CD4-positive, CD25-positive, alpha-beta regulatory T cell (primary cell): ENCODE data around the gene TEAD3. TPM values are rescaled to one million over a fixed set of nuclear protein-coding genes. Genes with fewer than 3 reads are reported as not detected.
A peak's percentile ranks its signal among the peaks of the same experiment; 100 is the strongest.

ENCODE experiments used
- ATAC-seq, 2 donors: fragments of 150-1000 bp; cut with Tn5 transposase; one replicate each; pipeline ENCODE4 v1.10.0; 2021; ENCODE audit warnings: low read depth in 2 of 2, moderate number of reproducible peaks in 2 of 2, moderate library complexity in 1 of 2
- DNase-seq, 3 donors: peaks; one replicate each; pipeline versions ENCODE4 v3.0.0 to v3.0.0-alpha.2; 2012 to 2022; ENCODE audit warnings: mixed read lengths in 1 of 3
- H3K27ac ChIP-seq: one replicate; pipeline ENCODE4 v1.7.0; 2013; ENCODE audit warnings: mild to moderate bottlenecking, low read length; ENCODE audit not compliant: insufficient read depth, poor library complexity, severe bottlenecking
- H3K27me3 ChIP-seq: one replicate; pipeline ENCODE4 v1.7.0; 2013; ENCODE audit warnings: low read length; ENCODE audit not compliant: control insufficient read depth, insufficient read depth
- H3K36me3 ChIP-seq: one replicate; pipeline ENCODE4 v1.7.0; 2013; ENCODE audit warnings: mild to moderate bottlenecking, low read length, moderate library complexity; ENCODE audit not compliant: control insufficient read depth, insufficient read depth
- H3K4me1 ChIP-seq: 2 replicates; pipeline ENCODE4 v1.7.0; 2013; ENCODE audit warnings: mild to moderate bottlenecking, low read length; ENCODE audit not compliant: insufficient read depth, control insufficient read depth, poor library complexity, severe bottlenecking
- H3K4me3 ChIP-seq: one replicate; pipeline ENCODE4 v1.7.0; 2013; ENCODE audit warnings: low read depth, mild to moderate bottlenecking, low read length, moderate library complexity
- H3K9me3 ChIP-seq, 2 experiments: 1 replicate in 1 of 2; 2 replicates in 1 of 2; pipeline ENCODE4 v1.7.0; 2013; ENCODE audit warnings: low read length in 2 of 2, mild to moderate bottlenecking in 1 of 2, moderate library complexity in 1 of 2; ENCODE audit not compliant: control insufficient read depth in 2 of 2
- H3K27ac Mint-ChIP-seq, 3 donors: one replicate each; pipeline ENCODE4 v1.8.0; 2020 to 2022; ENCODE audit warnings: mild to moderate bottlenecking in 3 of 3, mixed read lengths in 3 of 3, moderate library complexity in 2 of 3
- H3K27me3 Mint-ChIP-seq: one replicate; pipeline ENCODE4 v1.8.0; 2022; ENCODE audit warnings: mild to moderate bottlenecking, mixed read lengths
- H3K36me3 Mint-ChIP-seq: one replicate; pipeline ENCODE4 v1.8.0; 2020; ENCODE audit warnings: mixed read lengths
- H3K4me1 Mint-ChIP-seq, 4 donors: one replicate each; pipeline ENCODE4 v1.8.0; 2020 to 2022; ENCODE audit warnings: mixed read lengths in 4 of 4, mild to moderate bottlenecking in 1 of 4
- H3K4me3 Mint-ChIP-seq, 4 donors: one replicate each; pipeline ENCODE4 v1.8.0; 2020 to 2022; ENCODE audit warnings: mild to moderate bottlenecking in 4 of 4, mixed read lengths in 4 of 4, moderate library complexity in 3 of 4
- H3K9me3 Mint-ChIP-seq, 7 donors: one replicate each; pipeline ENCODE4 v1.8.0; 2020 to 2022; ENCODE audit warnings: mixed read lengths in 7 of 7, mild to moderate bottlenecking in 3 of 7, moderate library complexity in 2 of 7
- polyA plus RNA-seq, 4 donors: library from polyadenylated mRNA; unstranded; fragments of 300-500 nt; fragmentation: Illumina TruSeq; gene quantifications; one replicate each; pipeline ENCODE4 v1.2.3, GENCODE V29; 2021
- total RNA-seq: library from RNA; stranded (reverse); gene quantifications from one replicate; pipeline ENCODE4 v1.2.3, GENCODE V29; 2022

TEAD3 gene
- total and polyA plus RNA-seq, 5 donors from 2014 or later = 0.18 to 0.24 (median 0.20) TPM; not detected in 2

DNA sequence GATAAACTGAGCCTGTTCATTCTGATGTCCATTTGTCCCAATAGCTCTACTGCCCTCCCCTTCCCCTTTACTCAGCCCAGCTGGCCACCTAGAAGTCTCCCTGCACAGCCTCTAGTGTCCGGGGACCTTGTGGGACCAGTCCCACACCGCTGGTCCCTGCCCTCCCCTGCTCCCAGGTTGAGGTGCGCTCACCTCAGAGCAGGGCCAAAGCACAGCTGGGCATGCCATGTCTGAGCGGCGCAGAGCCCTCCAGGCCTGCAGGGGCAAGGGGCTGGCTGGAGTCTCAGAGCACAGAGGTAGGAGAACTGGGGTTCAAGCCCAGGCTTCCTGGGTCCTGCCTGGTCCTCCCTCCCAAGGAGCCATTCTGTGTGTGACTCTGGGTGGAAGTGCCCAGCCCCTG is 69.4 kb downstream of the TEAD3 start:
- Mint-ChIP-seq H3K4me1 (no peaks in the 10 kb centered on the region), H3K27me3 (no peaks in the 10 kb centered on the region), H3K9me3 (peaks cover 0 to 22% (median 4%) of the 10 kb centered on the region in 7 donors), H3K36me3 (peaks cover 18% of the 10 kb centered on the region), H3K4me3 (no peak overlapping the region), H3K27ac (no peak overlapping the region)
- H3K4me3 ChIP-seq = no peak overlapping the region
- DNase-seq (no peak), ATAC-seq (no peak)
- H3K9me3 ChIP-seq = peaks cover 12 to 23% of the 10 kb centered on the region in 2 experiments
- peaks cover 32% of the 10 kb centered on the region for H3K36me3 ChIP-seq
- H3K4me1 ChIP-seq = no peaks in the 10 kb centered on the region
- H3K27me3 ChIP-seq = no peaks in the 10 kb centered on the region
- H3K27ac ChIP-seq = no peak overlapping the region

DNA sequence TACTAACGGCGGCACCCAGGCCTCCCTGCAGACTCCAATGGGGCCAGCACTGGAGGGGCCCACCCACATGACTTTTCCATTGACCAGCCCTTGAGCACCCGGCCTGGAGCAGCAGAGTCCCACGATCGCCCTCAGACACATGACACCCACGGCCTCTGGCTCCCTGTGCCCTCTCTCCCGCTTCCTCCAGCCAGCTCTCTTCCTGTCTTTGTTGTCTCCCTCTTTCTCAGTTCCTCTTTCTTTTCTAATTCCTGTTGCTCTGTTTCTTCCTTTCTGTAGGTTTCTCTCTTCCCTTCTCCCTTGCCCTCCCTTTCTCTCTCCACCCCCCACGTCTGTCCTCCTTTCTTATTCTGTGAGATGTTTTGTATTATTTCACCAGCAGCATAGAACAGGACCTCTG is 70.8 kb downstream of the TEAD3 start:
- no peaks in the 10 kb centered on the region for H3K4me1 ChIP-seq
- peaks cover 12 to 23% of the 10 kb centered on the region in 2 experiments for H3K9me3 ChIP-seq
- no peaks in the 10 kb centered on the region for H3K27me3 ChIP-seq
- Mint-ChIP-seq H3K9me3 (peaks cover 0 to 22% (median 4%) of the 10 kb centered on the region in 7 donors), H3K4me3 (no peak overlapping the region), H3K36me3 (peaks cover 21% of the 10 kb centered on the region), H3K4me1 (no peaks in the 10 kb centered on the region), H3K27me3 (no peaks in the 10 kb centered on the region), H3K27ac (peak overlapping the region in 1 of 3 donors; percentile 78)
- no peak for ATAC-seq
- DNase-seq = no peak
- no peak overlapping the region for H3K27ac ChIP-seq
- H3K36me3 ChIP-seq = peaks cover 43% of the 10 kb centered on the region
- no peak overlapping the region for H3K4me3 ChIP-seq

DNA sequence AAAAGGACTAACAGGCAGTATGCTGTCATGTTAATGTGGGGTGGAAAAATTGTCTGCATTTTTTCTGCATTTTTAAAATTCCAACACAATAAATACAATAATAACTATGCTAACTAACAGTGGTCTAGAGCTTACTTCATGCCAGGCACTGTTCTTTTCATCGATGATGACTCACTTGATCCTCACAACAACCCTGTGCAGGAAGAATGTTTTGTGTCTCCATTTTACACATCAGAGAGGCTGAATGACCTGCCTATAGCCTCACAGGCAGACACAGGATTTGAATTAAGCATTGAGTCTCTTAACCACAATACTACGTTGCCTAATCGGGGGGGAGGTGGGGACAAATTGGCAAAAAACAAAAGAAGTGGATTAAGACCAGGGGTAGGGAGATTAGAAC is 71.6 kb downstream of the TEAD3 start:
- Histone ChIP-seq H3K36me3 (peaks cover 45% of the 10 kb centered on the region), H3K27me3 (no peaks in the 10 kb centered on the region), H3K27ac (no peak overlapping the region), H3K4me1 (no peaks in the 10 kb centered on the region), H3K9me3 (peaks cover 12 to 22% of the 10 kb centered on the region in 2 experiments), H3K4me3 (no peak overlapping the region)
- Mint-ChIP-seq H3K4me3 (no peak overlapping the region), H3K27ac (peak overlapping the region in 1 of 3 donors; percentile 41), H3K9me3 (peaks cover 0 to 20% (median 4%) of the 10 kb centered on the region in 7 donors), H3K36me3 (peaks cover 24% of the 10 kb centered on the region), H3K4me1 (peaks cover 0 to 3% (median 0%) of the 10 kb centered on the region in 4 donors), H3K27me3 (no peaks in the 10 kb centered on the region)
- ATAC-seq = no peak
- no peak for DNase-seq

Other genes with a start within 250 kb of the TEAD3 start
- 66.6 TPM for gene ZNF76, start 237.3 kb downstream of the TEAD3 start, total RNA-seq
- gene ZNF76, start 237.3 kb downstream of the TEAD3 start, polyA plus RNA-seq = 10 to 100 TPM; 18.7 to 25.1 (median 20.5) TPM
- gene DEF6, start 199.3 kb downstream of the TEAD3 start, total RNA-seq = 247 TPM
- 100 to 1,000 TPM; 134 to 142 (median 139) TPM for gene DEF6, start 199.3 kb downstream of the TEAD3 start, polyA plus RNA-seq
- 37.3 TPM for gene PPARD, start 154.5 kb downstream of the TEAD3 start, total RNA-seq
- 1 to 10 TPM; 3.8 to 6.6 (median 5.1) TPM for gene PPARD, start 154.5 kb downstream of the TEAD3 start, polyA plus RNA-seq
- 5.5 TPM for gene FANCE, start 44.7 kb downstream of the TEAD3 start, total RNA-seq
- 1 to 10 TPM; 4.8 to 6.6 (median 5.2) TPM for gene FANCE, start 44.7 kb downstream of the TEAD3 start, polyA plus RNA-seq
- gene RPL10A, start 28.7 kb downstream of the TEAD3 start, total RNA-seq = 1,327 TPM
- 1,000 to 10,000 TPM in 2 of 4 donors, 100 to 1,000 TPM in 2; 848 to 1,343 (median 1,026) TPM for gene RPL10A, start 28.7 kb downstream of the TEAD3 start, polyA plus RNA-seq
- not detected for gene TULP1, start 15.8 kb upstream of the TEAD3 start, total RNA-seq
- not detected for gene TULP1, start 15.8 kb upstream of the TEAD3 start, polyA plus RNA-seq
- gene FKBP5, start 191.8 kb upstream of the TEAD3 start, total RNA-seq = 55.0 TPM
- gene FKBP5, start 191.8 kb upstream of the TEAD3 start, polyA plus RNA-seq = 100 to 1,000 TPM in 2 of 4 donors, 10 to 100 TPM in 2; 27.5 to 157 (median 106) TPM
- 0.57 TPM for gene ARMC12, start 240.0 kb upstream of the TEAD3 start, total RNA-seq
- not detected for gene ARMC12, start 240.0 kb upstream of the TEAD3 start, polyA plus RNA-seq